Fibroblast of lung (primary cell): ENCODE results near the gene ARID1B. TPM values are rescaled to one million over a fixed set of nuclear protein-coding genes. Genes with fewer than 3 reads are reported as not detected.

Experiments
- DNase-seq, 2 donors: peaks; one replicate each; pipeline versions ENCODE4 v3.0.0 to v3.0.0-alpha.2; 2010; ENCODE audit warnings: low read depth in 2 of 2
- H2AFZ ChIP-seq: 2 replicates; pipeline ENCODE4 v1.5.1; 2012; ENCODE audit warnings: low read length, control low read depth, inconsistent platforms
- H3K27ac ChIP-seq: 2 replicates; pipeline ENCODE4 v1.5.1; 2011; ENCODE audit warnings: low read length, control low read depth; ENCODE audit not compliant: insufficient read depth
- H3K27me3 ChIP-seq: 2 replicates; pipeline ENCODE4 v1.5.1; 2011; ENCODE audit warnings: mild to moderate bottlenecking, low read length; ENCODE audit not compliant: control insufficient read depth, insufficient read depth
- H3K36me3 ChIP-seq: 2 replicates; pipeline ENCODE4 v1.5.1; 2011; ENCODE audit warnings: low read length; ENCODE audit not compliant: control insufficient read depth, insufficient read depth
- H3K4me1 ChIP-seq: 2 replicates; pipeline ENCODE4 v1.5.1; 2011; ENCODE audit warnings: low read length; ENCODE audit not compliant: control insufficient read depth, insufficient read depth; ENCODE audit errors: extremely low read depth
- H3K4me2 ChIP-seq: 2 replicates; pipeline ENCODE4 v1.5.1; 2011; ENCODE audit warnings: low read length, control low read depth; ENCODE audit not compliant: insufficient read depth; ENCODE audit errors: extremely low read depth
- H3K4me3 ChIP-seq, 4 experiments: fragments of 200-600 bp in 1 of 4; sonication (generic) in 1 of 4; replicated peaks in 1 of 4; 2 replicates each; pipeline ENCODE4 v1.5.1; 2011 to 2016; ENCODE audit warnings: low read length in 4 of 4, low read depth in 3 of 4, mild to moderate bottlenecking in 3 of 4, control low read depth in 2 of 4, inconsistent platforms in 1 of 4, mixed read lengths in 1 of 4; ENCODE audit not compliant: insufficient read depth in 1 of 4; ENCODE audit errors: control extremely low read depth in 1 of 4
- H3K79me2 ChIP-seq: 2 replicates; pipeline ENCODE4 v1.5.1; 2012; ENCODE audit warnings: mild to moderate bottlenecking, low read length, inconsistent platforms; ENCODE audit not compliant: control insufficient read depth, insufficient read depth
- H3K9ac ChIP-seq: 2 replicates; pipeline ENCODE4 v1.5.1; 2011; ENCODE audit warnings: mild to moderate bottlenecking, low read length, control low read depth; ENCODE audit not compliant: insufficient read depth
- H3K9me3 ChIP-seq: 2 replicates; pipeline ENCODE4 v1.5.1; 2012; ENCODE audit warnings: low read depth, low read length; ENCODE audit not compliant: control insufficient read depth, insufficient read depth
- H4K20me1 ChIP-seq: 2 replicates; pipeline ENCODE4 v1.5.1; 2011; ENCODE audit warnings: low read length; ENCODE audit not compliant: control insufficient read depth, insufficient read depth; ENCODE audit errors: extremely low read depth
- EZH2 ChIP-seq: IDR thresholded peaks from 2 replicates; pipeline ENCODE4 v1.5.1; 2012; ENCODE audit warnings: low read length, control low read depth, mild to moderate bottlenecking; ENCODE audit errors: missing control alignments
- polyA plus RNA-seq, 2 donors: library from polyadenylated mRNA; depleted of rRNA in 1 of 2; stranded (reverse) in 1 of 2; unstranded in 1 of 2; fragments of >200 nt; gene quantifications; 2 replicates each; pipeline ENCODE4 v1.2.1, GENCODE V29; 2011 to 2012; ENCODE audit warnings: missing spikeins in 1 of 2
- total RNA-seq: library from RNA; depleted of rRNA; stranded (reverse); fragments of >200 nt; gene quantifications from 2 replicates; pipeline ENCODE4 v1.2.1, GENCODE V29; 2014
- TF ChIP-seq, protein P1 (sequence below), 2 donors: IDR thresholded peaks in 1 of 2; conservative IDR thresholded peaks in 1 of 2; 1 replicate in 1 of 2; 2 replicates in 1 of 2; pipeline ENCODE4 v1.5.1; 2011 to 2012; ENCODE audit warnings: low read length in 2 of 2, control low read depth in 1 of 2, inconsistent platforms in 1 of 2, low read depth in 1 of 2, mild to moderate bottlenecking in 1 of 2

The ARID1B gene
- total and polyA plus RNA-seq, 2 donors (not counting 1 experiment from before 2014, with no cell fraction given), result 15.4 to 41.9 TPM

DNA sequence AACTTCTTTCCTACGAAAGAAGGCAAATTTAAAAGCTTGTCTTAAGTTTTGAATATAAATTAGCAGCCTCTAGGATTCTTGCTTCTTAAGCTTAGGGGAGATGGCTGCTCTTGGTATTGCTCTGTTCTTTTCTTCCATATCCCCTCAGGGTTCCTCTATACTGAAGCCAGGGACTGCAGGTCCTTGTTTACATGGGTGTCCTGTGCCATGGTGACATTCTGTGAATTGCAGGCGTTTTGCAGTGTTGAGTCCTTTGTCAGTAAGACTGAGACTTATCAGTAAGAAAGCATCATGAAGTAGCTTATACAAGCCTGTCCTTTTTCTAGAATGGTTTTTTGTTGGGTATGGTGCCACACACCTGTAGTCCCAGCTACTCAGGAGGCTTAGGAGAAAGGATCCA, 147.8 kb downstream of the ARID1B start:
- H3K4me3 ChIP-seq, result no peak overlapping the region
- H3K36me3 ChIP-seq, result no peaks in the 10 kb centered on the region
- DNase-seq, result no peak
- H3K27me3 ChIP-seq, result no peaks in the 10 kb centered on the region
- H3K9ac ChIP-seq, result no peak overlapping the region
- TF ChIP-seq EZH2, result no peak
- H3K27ac ChIP-seq, result no peak overlapping the region
- no peaks in the 10 kb centered on the region for H3K9me3 ChIP-seq
- no peaks in the 10 kb centered on the region for H3K4me1 ChIP-seq
- no peak overlapping the region for H3K4me2 ChIP-seq
- no peak overlapping the region for H2AFZ ChIP-seq
- H4K20me1 ChIP-seq, result no peaks in the 10 kb centered on the region
- peaks cover 2% of the 10 kb centered on the region for H3K79me2 ChIP-seq

DNA sequence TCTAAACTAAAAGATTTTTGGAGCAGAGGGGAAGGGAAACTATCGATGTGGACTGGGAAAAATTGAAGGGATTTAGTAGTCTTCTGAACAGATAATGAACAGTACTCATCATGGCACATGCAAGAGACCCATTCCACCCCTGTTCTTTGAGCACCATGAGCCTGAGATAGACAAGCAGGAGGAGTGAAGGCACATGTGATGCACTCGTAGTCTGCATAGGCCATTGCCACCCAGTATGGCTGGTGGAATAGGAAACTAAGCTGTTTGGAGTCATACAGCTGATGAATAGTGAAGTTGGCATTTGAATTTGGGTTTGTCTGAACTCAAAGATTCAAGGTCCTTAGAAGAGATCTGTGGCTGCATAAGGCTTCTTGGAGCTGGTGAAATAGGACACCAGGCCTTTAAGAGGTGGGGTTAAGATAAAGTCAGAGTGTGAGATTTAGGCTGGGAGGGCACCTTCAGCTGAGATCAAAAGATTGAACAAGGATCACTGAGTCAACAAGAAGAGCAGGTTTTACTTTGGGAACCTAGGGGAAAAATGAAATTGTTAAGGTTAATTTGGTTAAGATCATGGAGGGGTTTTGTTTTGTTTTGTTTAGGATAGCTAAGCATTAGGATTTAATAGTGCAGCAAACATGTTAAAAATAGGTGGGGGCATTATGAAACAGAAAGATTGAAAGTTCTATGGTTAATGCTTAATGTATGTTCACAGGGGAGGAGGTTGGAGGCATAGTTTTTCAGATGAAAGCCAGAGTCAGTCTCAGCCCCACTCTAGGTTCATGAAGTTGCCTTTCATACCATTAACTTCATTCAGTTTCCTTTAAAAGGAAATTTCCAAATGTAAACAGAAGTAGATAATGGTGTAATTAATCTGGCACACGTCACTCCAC, 148.8 kb downstream of the ARID1B start:
- H4K20me1 ChIP-seq, result no peaks in the 10 kb centered on the region
- H3K9ac ChIP-seq, result no peak overlapping the region
- no peaks in the 10 kb centered on the region for H3K27me3 ChIP-seq
- no peaks in the 10 kb centered on the region for H3K9me3 ChIP-seq
- H3K36me3 ChIP-seq, result no peaks in the 10 kb centered on the region
- H2AFZ ChIP-seq, result no peak overlapping the region
- H3K4me2 ChIP-seq, result no peak overlapping the region
- H3K4me1 ChIP-seq, result no peaks in the 10 kb centered on the region
- H3K27ac ChIP-seq, result no peak overlapping the region
- H3K79me2 ChIP-seq, result peaks cover 2% of the 10 kb centered on the region
- peak in 1 of 2 donors; percentile 35 for DNase-seq
- H3K4me3 ChIP-seq, result no peak overlapping the region
- TF ChIP-seq, protein P1, sequence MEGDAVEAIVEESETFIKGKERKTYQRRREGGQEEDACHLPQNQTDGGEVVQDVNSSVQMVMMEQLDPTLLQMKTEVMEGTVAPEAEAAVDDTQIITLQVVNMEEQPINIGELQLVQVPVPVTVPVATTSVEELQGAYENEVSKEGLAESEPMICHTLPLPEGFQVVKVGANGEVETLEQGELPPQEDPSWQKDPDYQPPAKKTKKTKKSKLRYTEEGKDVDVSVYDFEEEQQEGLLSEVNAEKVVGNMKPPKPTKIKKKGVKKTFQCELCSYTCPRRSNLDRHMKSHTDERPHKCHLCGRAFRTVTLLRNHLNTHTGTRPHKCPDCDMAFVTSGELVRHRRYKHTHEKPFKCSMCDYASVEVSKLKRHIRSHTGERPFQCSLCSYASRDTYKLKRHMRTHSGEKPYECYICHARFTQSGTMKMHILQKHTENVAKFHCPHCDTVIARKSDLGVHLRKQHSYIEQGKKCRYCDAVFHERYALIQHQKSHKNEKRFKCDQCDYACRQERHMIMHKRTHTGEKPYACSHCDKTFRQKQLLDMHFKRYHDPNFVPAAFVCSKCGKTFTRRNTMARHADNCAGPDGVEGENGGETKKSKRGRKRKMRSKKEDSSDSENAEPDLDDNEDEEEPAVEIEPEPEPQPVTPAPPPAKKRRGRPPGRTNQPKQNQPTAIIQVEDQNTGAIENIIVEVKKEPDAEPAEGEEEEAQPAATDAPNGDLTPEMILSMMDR (conservative IDR thresholded peaks at IDR 0.05 in 1 of 2, IDR thresholded peaks at IDR 0.05 in 1 of 2; ENCODE audit: low read depth in 1 of 2, low read length in 2 of 2), result no peak
- no peak for TF ChIP-seq EZH2

DNA sequence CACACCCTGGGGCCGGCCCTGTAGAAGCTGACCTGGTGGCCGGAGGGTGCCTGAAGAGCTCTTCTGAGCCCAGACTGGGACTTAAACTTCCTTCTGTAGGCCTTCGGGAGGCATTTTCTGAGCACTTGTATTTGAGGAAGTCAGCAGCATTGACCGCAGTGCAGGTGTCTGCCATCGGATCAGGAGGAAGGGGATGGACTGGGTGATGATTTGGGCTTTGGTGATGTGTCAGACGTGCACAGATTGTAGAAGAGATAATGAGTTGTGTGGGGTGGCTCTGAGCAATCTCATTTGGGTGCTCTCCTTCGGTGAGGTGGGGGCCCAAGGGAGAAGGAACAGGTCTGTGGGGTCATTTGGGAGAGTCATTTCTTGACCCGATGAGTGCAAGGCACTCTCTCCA, 150.9 kb downstream of the ARID1B start:
- H3K79me2 ChIP-seq, result peaks cover 2% of the 10 kb centered on the region
- H3K9ac ChIP-seq, result no peak overlapping the region
- H3K4me2 ChIP-seq, result no peak overlapping the region
- no peaks in the 10 kb centered on the region for H3K27me3 ChIP-seq
- no peaks in the 10 kb centered on the region for H4K20me1 ChIP-seq
- H3K9me3 ChIP-seq, result no peaks in the 10 kb centered on the region
- no peaks in the 10 kb centered on the region for H3K36me3 ChIP-seq
- H3K4me1 ChIP-seq, result no peaks in the 10 kb centered on the region
- DNase-seq, result no peak
- TF ChIP-seq EZH2, result no peak
- TF ChIP-seq, protein P1 (conservative IDR thresholded peaks at IDR 0.05 in 1 of 2, IDR thresholded peaks at IDR 0.05 in 1 of 2; ENCODE audit: low read depth in 1 of 2, low read length in 2 of 2), result no peak
- no peak overlapping the region for H3K27ac ChIP-seq
- H2AFZ ChIP-seq, result no peak overlapping the region
- no peak overlapping the region for H3K4me3 ChIP-seq
